NCI-H446 treated with DMSO at 0.1 percent for 48 hours (cell line): ENCODE measurements around the gene CTDSPL.

Experiments used
- DNase-seq: peaks from one replicate; lab custom pipeline; 2025; lab: John Stamatoyannopoulos, UW

Gene CTDSPL

DNA sequence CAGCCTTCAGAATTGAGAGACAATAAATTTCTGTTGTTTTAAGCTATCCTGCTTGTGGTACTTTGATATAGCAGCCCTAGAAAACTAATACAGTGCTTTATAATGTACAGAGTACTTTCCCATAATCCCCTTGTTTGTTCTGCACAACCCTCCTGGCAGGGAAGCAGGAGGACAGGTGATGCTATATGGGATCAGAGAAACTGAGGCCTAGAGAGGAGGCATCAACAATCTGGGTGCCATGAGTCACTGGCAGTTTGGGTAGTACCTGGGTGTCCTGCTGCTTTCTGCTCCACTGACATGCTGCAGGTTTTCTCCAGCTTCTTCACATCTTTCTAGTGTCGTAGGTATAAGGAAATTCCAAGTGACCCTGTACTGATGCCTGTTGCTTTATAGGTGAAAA is 55.0 kb downstream of the CTDSPL start:
- DNase-seq = no peak

- DNase-seq = no peak
Measured at GRCh38 chr3:37918627-37919026, 56.9 kb downstream of the CTDSPL start.

DNA sequence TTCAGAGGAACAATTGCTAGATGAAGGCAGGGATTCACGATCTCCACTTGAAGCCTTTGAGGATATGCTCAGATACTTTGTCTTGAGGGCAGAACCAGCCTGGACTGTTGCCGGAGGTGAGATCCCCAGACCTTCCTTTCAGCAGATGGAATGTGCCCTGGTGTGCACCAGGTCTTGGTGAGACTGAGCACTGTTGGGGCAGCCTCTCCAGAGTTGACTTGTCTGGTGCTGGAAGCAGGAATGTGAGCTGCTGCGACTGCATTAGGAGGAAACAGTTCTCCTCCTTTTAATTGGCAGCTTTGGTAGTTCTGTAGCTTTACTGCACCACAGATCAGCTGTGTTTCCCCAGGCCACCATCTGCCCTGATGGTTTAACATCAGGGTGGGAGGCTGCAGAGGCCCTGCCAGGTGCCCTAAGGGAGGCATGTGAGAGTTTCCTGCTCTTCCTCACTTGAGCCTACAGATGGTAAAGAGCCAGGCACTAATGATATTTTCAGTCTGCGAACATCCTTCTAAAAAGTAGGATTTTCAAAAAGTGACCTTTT is 58.5 kb downstream of the CTDSPL start:
- no peak for DNase-seq

GRCh38 chr3:37921025-37921424 is 59.3 kb downstream of the CTDSPL start:
- DNase-seq = no peak

- no peak for DNase-seq
Measured at GRCh38 chr3:37922721-37923568, 61.3 kb downstream of the CTDSPL start.

DNA sequence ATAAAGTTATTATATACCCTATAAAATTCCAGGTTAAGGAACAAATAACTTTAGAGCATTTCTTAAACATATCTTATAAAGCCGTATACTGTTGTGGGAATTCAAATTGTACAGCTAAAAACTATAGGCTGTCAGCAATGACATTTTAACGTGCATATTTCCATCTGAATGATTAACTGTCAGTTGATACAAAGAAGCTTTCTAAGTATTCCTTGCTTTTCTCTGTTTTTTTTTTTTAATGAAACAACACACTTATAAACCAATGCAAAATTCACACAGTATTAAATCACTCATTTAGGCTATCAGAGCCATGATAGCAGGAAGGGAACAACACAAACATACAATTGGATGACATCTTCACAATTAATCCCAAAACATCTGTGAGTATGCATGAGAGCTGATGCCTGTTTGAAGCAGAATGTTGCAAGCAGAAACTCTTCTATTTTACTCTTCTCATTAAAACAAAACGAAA is 61.9 kb downstream of the CTDSPL start:
- DNase-seq = no peak

DNA sequence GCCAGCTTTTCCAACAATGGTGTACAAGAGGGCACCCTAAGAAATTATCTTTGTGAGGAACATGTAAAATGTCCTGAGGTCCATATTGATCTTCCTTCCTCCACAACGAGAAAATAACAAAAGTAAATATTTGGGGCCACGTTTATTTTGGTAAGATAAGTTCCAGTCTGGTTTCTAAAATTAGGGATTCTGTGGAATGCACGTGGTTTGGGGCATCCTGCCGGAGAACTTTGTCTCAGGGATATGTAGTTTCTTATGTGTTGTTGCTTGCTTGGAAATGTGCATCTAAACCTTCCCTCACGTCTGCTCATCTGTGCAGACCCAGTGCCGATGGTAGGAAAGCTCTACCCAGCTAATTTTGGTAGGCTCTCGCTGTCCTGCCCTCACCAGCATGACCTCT is 62.8 kb downstream of the CTDSPL start:
- no peak for DNase-seq

GRCh38 chr3:37925157-37925556 is 63.5 kb downstream of the CTDSPL start:
- DNase-seq = no peak

DNA sequence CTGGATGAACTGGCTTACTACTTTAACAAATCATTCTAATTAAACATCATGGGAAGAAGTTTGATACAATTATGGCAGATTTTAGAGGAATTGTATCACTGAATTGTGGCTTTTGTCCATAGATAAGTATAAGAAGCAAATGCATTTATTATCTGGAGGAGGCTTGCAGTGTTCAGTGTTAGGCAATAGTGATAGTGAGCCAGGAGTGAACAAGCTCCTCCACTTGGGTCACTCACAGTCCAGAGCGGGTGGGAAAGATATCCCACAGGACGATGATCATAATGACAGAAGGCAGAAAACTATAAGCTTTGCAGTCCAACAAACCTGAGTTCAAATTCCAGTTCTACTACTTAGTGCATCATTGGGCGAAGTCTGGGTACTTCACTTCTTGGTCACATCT is 64.9 kb downstream of the CTDSPL start:
- DNase-seq = no peak

DNA sequence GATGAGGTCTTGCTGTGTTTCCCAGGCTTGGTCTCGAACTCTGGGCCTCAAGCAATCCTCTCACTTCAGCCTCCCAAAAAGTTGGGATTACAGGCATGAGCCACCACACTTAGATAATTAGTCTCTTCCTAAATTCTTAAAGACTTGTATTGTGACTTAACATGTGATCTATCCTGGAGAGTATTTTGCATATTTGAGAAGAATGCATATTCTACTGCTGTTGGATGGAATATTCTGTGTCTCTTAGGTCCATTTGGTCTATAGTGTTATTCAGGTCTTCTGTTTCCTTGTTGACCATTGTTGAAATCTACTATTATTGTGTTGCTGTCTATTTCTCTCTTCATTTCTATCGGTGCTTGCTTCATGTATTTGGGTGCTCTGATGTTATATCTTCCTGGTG is 68.8 kb downstream of the CTDSPL start:
- DNase-seq = no peak

GRCh38 chr3:37932505-37932904 is 70.8 kb downstream of the CTDSPL start:
- DNase-seq = no peak

GRCh38 chr3:37934631-37935289 is 73.1 kb downstream of the CTDSPL start:
- no peak for DNase-seq

DNA sequence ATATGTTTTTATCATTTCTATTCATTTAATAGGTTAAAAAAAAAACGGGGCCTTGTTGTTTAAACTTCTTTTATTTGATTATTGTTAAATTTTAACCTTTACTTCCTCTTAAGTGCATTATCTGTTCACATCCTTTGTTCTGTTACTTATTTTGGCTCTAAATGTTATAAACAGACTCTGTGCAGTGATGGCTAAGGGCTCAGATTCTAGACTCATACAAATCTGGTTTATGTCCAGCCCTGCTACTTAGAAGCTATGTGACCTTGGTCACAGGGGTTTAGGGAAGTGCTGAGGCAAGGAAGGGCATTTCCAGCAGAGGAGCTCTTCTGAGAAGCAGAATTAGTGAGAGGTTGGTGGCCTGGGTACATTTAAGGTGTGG is 73.6 kb downstream of the CTDSPL start:
- no peak for DNase-seq

- DNase-seq = no peak
Measured at GRCh38 chr3:37935756-37936666, 74.3 kb downstream of the CTDSPL start.

DNA sequence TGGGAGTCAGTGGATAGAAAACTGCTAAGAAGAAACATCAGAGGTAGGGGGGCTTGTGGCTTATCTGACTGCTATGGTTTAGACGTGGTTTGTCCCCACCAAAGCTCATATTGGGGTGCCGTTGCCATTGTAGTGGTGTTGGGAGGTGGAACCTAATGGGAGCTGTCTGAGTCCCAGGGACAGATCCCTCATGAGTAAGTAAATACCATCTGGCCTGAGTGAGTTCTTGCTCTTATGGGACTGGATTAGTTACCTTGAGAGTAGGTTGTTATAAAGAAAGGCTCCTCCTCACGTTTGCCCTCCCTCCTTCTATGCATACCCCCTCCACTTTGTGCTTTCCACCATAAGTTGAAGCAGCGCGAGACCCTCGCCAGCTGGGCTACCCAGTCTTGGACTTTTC is 75.5 kb downstream of the CTDSPL start:
- no peak for DNase-seq

GRCh38 chr3:37938011-37938410 is 76.3 kb downstream of the CTDSPL start:
- DNase-seq = no peak

DNA sequence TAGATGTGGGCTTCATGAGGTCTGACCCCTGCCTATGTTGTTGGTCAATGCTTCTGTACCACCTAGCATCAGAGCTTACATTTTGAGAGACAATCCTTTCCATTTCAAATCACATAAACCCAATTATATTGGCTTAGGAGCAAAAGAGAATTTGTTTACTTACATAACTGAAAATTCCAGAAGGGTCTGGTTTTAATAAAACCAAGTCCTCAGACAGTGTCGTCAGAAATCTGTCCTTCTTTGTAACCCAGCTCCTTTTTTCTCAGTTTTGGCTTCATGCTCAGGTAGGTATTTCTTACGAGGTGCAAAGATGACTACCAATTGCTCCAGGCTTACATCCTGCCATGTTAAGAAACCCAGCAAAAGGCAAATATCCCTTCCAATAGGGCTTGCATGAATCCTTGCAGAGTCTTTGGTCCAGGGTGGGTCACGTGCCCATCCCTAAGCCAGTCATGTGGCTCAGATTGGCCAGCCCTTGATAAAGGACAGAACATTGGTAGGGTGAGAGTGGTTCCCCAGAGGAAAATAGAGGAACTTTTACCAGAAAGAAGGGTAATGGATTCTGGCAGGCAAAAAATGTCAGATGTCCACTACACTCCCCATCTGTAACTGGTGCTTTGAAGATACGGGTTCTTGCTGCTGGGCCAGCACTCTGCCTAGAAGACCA is 78.7 kb downstream of the CTDSPL start:
- no peak for DNase-seq

DNA sequence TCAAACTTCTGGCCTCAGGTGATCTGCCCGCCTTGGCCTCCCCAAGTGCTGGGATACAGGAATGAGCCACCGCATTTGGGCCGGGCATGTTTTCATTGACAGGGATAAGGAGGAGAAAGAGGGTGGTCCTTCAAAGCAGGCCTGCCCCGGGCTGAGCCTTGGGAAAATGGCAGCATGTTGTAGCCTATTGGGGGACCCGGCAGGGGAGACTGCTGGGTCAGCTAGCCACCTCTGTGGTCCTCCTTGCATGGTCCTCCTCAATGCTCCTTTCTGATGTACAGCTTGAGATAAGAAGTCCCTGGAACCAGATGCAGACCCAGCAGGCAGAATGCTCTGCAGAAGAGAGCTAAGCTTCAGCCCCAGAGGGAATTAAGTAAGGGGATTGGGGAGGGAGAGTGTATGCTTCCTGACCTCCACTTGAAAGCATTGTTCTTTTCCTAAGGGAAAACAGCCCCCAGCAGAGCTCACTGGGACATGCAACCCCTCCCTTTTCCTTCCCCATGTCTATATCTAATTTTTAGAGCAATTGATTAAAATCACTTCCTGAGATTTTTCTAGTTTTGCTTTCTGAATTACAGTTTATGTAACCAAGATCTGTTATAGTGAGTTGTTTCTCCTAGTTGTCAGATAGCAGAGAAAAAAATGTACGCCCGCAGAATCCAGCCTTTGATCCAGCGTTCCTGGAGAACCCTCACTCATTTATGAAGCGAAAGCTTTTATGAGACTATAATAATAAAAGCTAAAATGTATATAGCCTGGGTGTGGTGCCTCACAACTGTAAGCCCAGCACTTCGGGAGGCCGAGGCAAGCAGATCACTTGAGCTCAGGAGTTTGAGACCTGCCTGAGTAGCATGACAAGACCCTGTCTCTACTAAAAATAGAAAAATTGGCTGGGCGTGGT is 80.2 kb downstream of the CTDSPL start:
- no peak for DNase-seq

DNA sequence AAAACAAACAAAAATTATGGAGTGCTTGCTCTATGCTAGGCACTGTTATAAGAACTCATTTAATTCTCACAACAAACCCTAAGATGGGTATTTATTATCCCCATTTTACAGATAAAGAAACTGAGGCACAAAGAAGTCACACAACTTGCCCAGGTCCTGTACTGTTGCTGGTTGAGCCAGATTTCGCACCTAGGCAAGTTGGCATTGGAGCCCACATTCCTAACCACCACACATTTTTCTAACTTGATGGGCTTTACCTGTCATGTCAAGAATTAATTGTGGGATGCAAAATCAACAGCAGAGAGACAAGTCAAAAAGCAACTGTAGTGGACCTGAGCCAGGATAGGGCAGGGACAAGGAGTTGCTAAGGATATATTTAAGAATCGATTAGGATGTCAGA is 81.0 kb downstream of the CTDSPL start:
- DNase-seq = no peak

DNA sequence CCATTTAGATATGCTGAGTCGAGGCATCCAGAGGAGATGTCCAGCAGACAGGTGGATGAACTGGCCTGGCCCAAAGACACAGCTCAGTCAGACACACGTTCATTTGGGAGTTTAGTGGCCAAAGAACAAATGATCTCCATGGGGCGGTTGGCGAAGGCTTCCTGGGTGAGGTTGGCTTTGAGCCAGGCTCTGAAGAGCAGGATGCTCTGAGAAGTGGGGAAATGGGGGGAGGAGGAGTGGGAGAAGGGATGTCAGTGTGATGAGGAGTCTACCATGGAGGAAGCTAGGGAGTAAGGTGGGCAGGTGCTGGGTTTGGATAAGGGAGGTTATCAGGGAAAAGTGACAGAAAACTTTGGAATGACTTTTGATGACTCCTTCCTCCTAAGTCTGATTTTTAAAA is 81.4 kb downstream of the CTDSPL start:
- DNase-seq = no peak
